ENCODE measurements around the gene ZBTB39. TPM values are rescaled to one million over a fixed set of nuclear protein-coding genes. Genes with fewer than 3 reads are reported as not detected.

ZBTB39 gene
- polyA plus RNA-seq, 1 donor from 2014 or later = 6.4 TPM

GRCh38 chr12:57016348-57016747, 10.0 kb upstream of the ZBTB39 start, which contains the start of gene TAC3:
Gene TAC3, minus strand, starts transcription at chr12:57016529. Its CDS starts 732 bp downstream, at chr12:57015797.
- Histone ChIP-seq H3K27ac (ENCODE audit: low read length) (no peak within 1 kb of the TSS), H3K9ac (ENCODE audit: low read length) (no peak within 1 kb of the TSS), H3F3A (ENCODE audit: insufficient read depth, low read length, poor library complexity, severe bottlenecking) (no peaks in the 10 kb centered on the region), H3K79me2 (replicated peaks; ENCODE audit: insufficient read depth, low read length) (no peaks in the 10 kb centered on the region), H3K27me3 (ENCODE audit: insufficient read depth, low read depth, low read length) (no peaks in the 10 kb centered on the region), H4K20me1 (ENCODE audit: insufficient read depth) (no peaks in the 10 kb centered on the region), H3K9me2 (ENCODE audit: insufficient read depth, low read length) (no peaks in the 10 kb centered on the region), H3K4me2 (ENCODE audit: low read length) (no peak within 1 kb of the TSS), H3K9me3 (ENCODE audit: low read length) (no peaks in the 10 kb centered on the region), H3K36me3 (ENCODE audit: insufficient read depth, low read length) (no peaks in the 10 kb centered on the region), H2AFZ (ENCODE audit: low read depth, low read length) (no peak within 1 kb of the TSS), H3K4me3 (ENCODE audit: low read length) (no peak within 1 kb of the TSS)
- TF ChIP-seq POLR2AphosphoS5 (IDR thresholded peaks at IDR 0.05) = no peak
- TF ChIP-seq TAF1 (IDR thresholded peaks at IDR 0.05; ENCODE audit: low read depth) = no peak
- TF ChIP-seq EP300 (conservative IDR thresholded peaks at IDR 0.05; ENCODE audit: poor library complexity, severe bottlenecking) = no peak
- TF ChIP-seq REST (IDR thresholded peaks at IDR 0.05; ENCODE audit: borderline replicate concordance) = no peak
- no peak for TF ChIP-seq CTCF (IDR thresholded peaks at IDR 0.05; ENCODE audit: poor library complexity, severe bottlenecking)
- TF ChIP-seq MXI1 (conservative IDR thresholded peaks at IDR 0.05; ENCODE audit: poor library complexity, severe bottlenecking) = no peak
- no peak for TF ChIP-seq EZH2 (IDR thresholded peaks at IDR 0.05; ENCODE audit: borderline replicate concordance, insufficient read depth, low read length, poor library complexity, severe bottlenecking)

GRCh38 chr12:57012600-57013465, 6.5 kb upstream of the ZBTB39 start:
- TF ChIP-seq TAF1 (IDR thresholded peaks at IDR 0.05; ENCODE audit: low read depth) (no peak), CTCF (IDR thresholded peaks at IDR 0.05; ENCODE audit: poor library complexity, severe bottlenecking) (no peak), POLR2AphosphoS5 (IDR thresholded peaks at IDR 0.05) (no peak), RAD21 (conservative IDR thresholded peaks at IDR 0.05) (no peak), MXI1 (conservative IDR thresholded peaks at IDR 0.05; ENCODE audit: poor library complexity, severe bottlenecking) (no peak), EZH2 (IDR thresholded peaks at IDR 0.05; ENCODE audit: borderline replicate concordance, insufficient read depth, low read length, poor library complexity, severe bottlenecking) (no peak), SMC3 (conservative IDR thresholded peaks at IDR 0.05; ENCODE audit: poor library complexity) (no peak), REST (IDR thresholded peaks at IDR 0.05; ENCODE audit: borderline replicate concordance) (no peak), EP300 (conservative IDR thresholded peaks at IDR 0.05; ENCODE audit: poor library complexity, severe bottlenecking) (no peak)

More at GRCh38 chr12:57012600-57013465, 6.5 kb upstream of the ZBTB39 start:
- no peak overlapping the region for H3K27ac ChIP-seq (ENCODE audit: low read length)
- no peaks in the 10 kb centered on the region for H4K20me1 ChIP-seq (ENCODE audit: insufficient read depth)
- H3K79me2 ChIP-seq (replicated peaks; ENCODE audit: insufficient read depth, low read length) = no peaks in the 10 kb centered on the region
- no peaks in the 10 kb centered on the region for H3F3A ChIP-seq (ENCODE audit: insufficient read depth, low read length, poor library complexity, severe bottlenecking)
- H3K9me3 ChIP-seq (ENCODE audit: low read length) = no peaks in the 10 kb centered on the region
- no peaks in the 10 kb centered on the region for H3K27me3 ChIP-seq (ENCODE audit: insufficient read depth, low read depth, low read length)
- no peak overlapping the region for H3K4me3 ChIP-seq (ENCODE audit: low read length)
- no peaks in the 10 kb centered on the region for H3K36me3 ChIP-seq (ENCODE audit: insufficient read depth, low read length)
- H3K9me2 ChIP-seq (ENCODE audit: insufficient read depth, low read length) = no peaks in the 10 kb centered on the region
- no peak overlapping the region for H3K9ac ChIP-seq (ENCODE audit: low read length)
- H2AFZ ChIP-seq (ENCODE audit: low read depth, low read length) = no peak overlapping the region
- no peak overlapping the region for H3K4me2 ChIP-seq (ENCODE audit: low read length)
